Adrenal gland (tissue), 5 donors: ENCODE data around the gene PACSIN2.

Source experiments
- POLR2A ChIP-seq, 2 donors: fragments of 450-650 bp; IDR thresholded peaks; one replicate each; pipeline ENCODE4 v1.6.1; 2017; ENCODE audit warnings: antibody characterized with exemption in 2 of 2, mild to moderate bottlenecking in 2 of 2, moderate library complexity in 1 of 2
- TF ChIP-seq, protein P1 (sequence below), 6 experiments: fragments of 450-650 bp in 4 of 6; fragments of 200-600 bp in 2 of 6; sonication (generic) in 1 of 6; IDR thresholded peaks; 1 replicate in 5 of 6; 2 replicates in 1 of 6; pipeline versions ENCODE4 v1.5.1 to v1.8.0; 2016 to 2021; ENCODE audit warnings: antibody characterized with exemption in 6 of 6, mild to moderate bottlenecking in 2 of 6, moderate library complexity in 1 of 6
- donor health status: DM: no; HTN: no; CAD: no.

GRCh38 chr22:43007519-43008102, 7.3 kb downstream of the PACSIN2 start:
- TF ChIP-seq, protein P1, sequence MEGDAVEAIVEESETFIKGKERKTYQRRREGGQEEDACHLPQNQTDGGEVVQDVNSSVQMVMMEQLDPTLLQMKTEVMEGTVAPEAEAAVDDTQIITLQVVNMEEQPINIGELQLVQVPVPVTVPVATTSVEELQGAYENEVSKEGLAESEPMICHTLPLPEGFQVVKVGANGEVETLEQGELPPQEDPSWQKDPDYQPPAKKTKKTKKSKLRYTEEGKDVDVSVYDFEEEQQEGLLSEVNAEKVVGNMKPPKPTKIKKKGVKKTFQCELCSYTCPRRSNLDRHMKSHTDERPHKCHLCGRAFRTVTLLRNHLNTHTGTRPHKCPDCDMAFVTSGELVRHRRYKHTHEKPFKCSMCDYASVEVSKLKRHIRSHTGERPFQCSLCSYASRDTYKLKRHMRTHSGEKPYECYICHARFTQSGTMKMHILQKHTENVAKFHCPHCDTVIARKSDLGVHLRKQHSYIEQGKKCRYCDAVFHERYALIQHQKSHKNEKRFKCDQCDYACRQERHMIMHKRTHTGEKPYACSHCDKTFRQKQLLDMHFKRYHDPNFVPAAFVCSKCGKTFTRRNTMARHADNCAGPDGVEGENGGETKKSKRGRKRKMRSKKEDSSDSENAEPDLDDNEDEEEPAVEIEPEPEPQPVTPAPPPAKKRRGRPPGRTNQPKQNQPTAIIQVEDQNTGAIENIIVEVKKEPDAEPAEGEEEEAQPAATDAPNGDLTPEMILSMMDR (IDR thresholded peaks at IDR 0.05), result no peak
- no peak for TF ChIP-seq POLR2A (IDR thresholded peaks at IDR 0.05)
